Measurements from ENCODE around the gene RAB3GAP2.

The RAB3GAP2 gene

DNA sequence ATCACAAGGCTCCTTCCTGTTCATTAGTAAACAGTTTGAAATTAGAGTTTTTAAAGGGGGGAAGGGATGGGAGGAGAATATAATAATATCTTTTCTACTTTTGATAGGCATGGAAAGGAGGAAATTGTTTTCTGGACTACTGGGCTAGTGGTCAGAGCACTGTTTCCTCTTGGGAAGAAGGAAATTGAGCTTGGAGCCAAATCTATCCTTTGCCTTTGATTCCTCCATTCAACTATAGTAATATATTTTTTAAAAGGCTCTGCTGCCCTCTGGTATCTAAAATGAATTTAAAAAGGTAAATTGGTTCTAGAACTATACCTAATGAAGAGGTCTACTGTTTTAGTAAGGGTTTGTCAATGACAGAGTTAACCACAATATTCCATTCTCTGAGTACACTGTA is 172.4 kb downstream of the RAB3GAP2 start:
- Histone ChIP-seq H3K27ac (ENCODE audit: low read depth, low read length) (no peak overlapping the region), H3K36me3 (ENCODE audit: control insufficient read depth, low read length) (peaks cover 69% of the 10 kb centered on the region), H3K27me3 (ENCODE audit: control insufficient read depth, low read length) (no peaks in the 10 kb centered on the region), H4K20me1 (ENCODE audit: control insufficient read depth, insufficient read depth, low read depth, low read length) (no peaks in the 10 kb centered on the region; the same call in 1 of the 2 replicates), H3K9me3 (ENCODE audit: control insufficient read depth, insufficient read depth, low read length) (no peaks in the 10 kb centered on the region), H3K4me2 (ENCODE audit: low read length) (no peak overlapping the region), H3F3A (ENCODE audit: control insufficient read depth, insufficient read depth) (peaks cover 5% of the 10 kb centered on the region; the same call in 1 of the 2 replicates), H3K9me2 (replicated peaks; ENCODE audit: control insufficient read depth, low read length) (no peaks in the 10 kb centered on the region), H3K4me3 (ENCODE audit: low read length) (no peak overlapping the region), H3K4me1 (ENCODE audit: control insufficient read depth, low read length) (peaks cover 9% of the 10 kb centered on the region), H3K79me2 (ENCODE audit: control insufficient read depth, low read length) (peaks cover 22% of the 10 kb centered on the region)
- TF ChIP-seq EZH2phosphoT487 (IDR thresholded peaks at IDR 0.05; ENCODE audit: borderline replicate concordance, low read length), result no peak
- TF ChIP-seq, protein P1, sequence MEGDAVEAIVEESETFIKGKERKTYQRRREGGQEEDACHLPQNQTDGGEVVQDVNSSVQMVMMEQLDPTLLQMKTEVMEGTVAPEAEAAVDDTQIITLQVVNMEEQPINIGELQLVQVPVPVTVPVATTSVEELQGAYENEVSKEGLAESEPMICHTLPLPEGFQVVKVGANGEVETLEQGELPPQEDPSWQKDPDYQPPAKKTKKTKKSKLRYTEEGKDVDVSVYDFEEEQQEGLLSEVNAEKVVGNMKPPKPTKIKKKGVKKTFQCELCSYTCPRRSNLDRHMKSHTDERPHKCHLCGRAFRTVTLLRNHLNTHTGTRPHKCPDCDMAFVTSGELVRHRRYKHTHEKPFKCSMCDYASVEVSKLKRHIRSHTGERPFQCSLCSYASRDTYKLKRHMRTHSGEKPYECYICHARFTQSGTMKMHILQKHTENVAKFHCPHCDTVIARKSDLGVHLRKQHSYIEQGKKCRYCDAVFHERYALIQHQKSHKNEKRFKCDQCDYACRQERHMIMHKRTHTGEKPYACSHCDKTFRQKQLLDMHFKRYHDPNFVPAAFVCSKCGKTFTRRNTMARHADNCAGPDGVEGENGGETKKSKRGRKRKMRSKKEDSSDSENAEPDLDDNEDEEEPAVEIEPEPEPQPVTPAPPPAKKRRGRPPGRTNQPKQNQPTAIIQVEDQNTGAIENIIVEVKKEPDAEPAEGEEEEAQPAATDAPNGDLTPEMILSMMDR (IDR thresholded peaks at IDR 0.05; ENCODE audit: low read depth, low read length, poor library complexity, severe bottlenecking), result no peak
